IMR-90 (cell line): ENCODE measurements around the gene POU2AF1. TPM values are rescaled to one million over a fixed set of nuclear protein-coding genes. Genes with fewer than 3 reads are reported as not detected.

ENCODE experiments used
- ATAC-seq: fragments of 200-7000 bp; cut with Tn5 transposase; 2 replicates; pipeline ENCODE4 v1.9.1; 2020; ENCODE audit warnings: low read depth, mild to moderate bottlenecking, moderate library complexity
- BruUV-seq: library from RNA; stranded (reverse); fragments of 400-500 nt; replicated peaks from 2 replicates; lab custom pipeline; 2021; lab: Mats Ljungman, UMichigan
- CTCF ChIA-PET: fragments of 300-600 bp; formaldehyde crosslinking; extraction: SDS; loops from one replicate; lab custom pipeline; 2021; ENCODE audit warnings: antibody characterized with exemption; lab: Yijun Ruan, JAX
- POLR2A ChIA-PET: fragments of 300-600 bp; sonication (Branson Sonifier 250); formaldehyde crosslinking; loops from one replicate; lab custom pipeline; 2022; ENCODE audit warnings: antibody characterized with exemption; ENCODE audit not compliant: unreplicated experiment; lab: Charles Lee
- DNase-seq: peaks from one replicate; pipeline ENCODE4 v3.0.0; 2013
- H2AFZ ChIP-seq: replicated peaks from 2 replicates; pipeline ENCODE3; 2013; ENCODE audit warnings: low read length, mild to moderate bottlenecking; ENCODE audit not compliant: poor library complexity
- H2AK5ac ChIP-seq: 2 replicates; pipeline ENCODE4 v1.6.1; 2013; ENCODE audit warnings: low read depth, low read length, inconsistent platforms
- H2AK9ac ChIP-seq: replicated peaks from 2 replicates; pipeline ENCODE3; 2013; ENCODE audit warnings: mild to moderate bottlenecking, low read depth, low read length, moderate library complexity; ENCODE audit not compliant: poor library complexity
- H2BK120ac ChIP-seq: 2 replicates; pipeline ENCODE4 v1.6.1; 2013; ENCODE audit warnings: low read depth, low read length, inconsistent platforms
- H2BK15ac ChIP-seq: 3 replicates; pipeline ENCODE4 v1.6.1; 2013; ENCODE audit warnings: low read depth, low read length, inconsistent platforms
- H2BK20ac ChIP-seq: 2 replicates; pipeline ENCODE4 v1.6.1; 2013; ENCODE audit warnings: low read depth, mild to moderate bottlenecking, inconsistent platforms, low read length, moderate library complexity
- H2BK5ac ChIP-seq: 2 replicates; pipeline ENCODE4 v1.6.1; 2013; ENCODE audit warnings: mild to moderate bottlenecking, low read depth, low read length, inconsistent platforms; ENCODE audit not compliant: poor library complexity, severe bottlenecking
- H3K14ac ChIP-seq: replicated peaks from 2 replicates; pipeline ENCODE4 v1.6.1; 2013; ENCODE audit warnings: low read depth, low read length, inconsistent platforms
- H3K18ac ChIP-seq: 2 replicates; pipeline ENCODE4 v1.6.1; 2013; ENCODE audit warnings: low read depth, low read length, control low read depth
- H3K23ac ChIP-seq: 2 replicates; pipeline ENCODE4 v1.6.1; 2013; ENCODE audit warnings: low read depth, low read length, inconsistent platforms
- H3K27ac ChIP-seq: 2 replicates; pipeline ENCODE4 v1.5.1; 2013; ENCODE audit warnings: mild to moderate bottlenecking, control low read depth, low read length; ENCODE audit not compliant: insufficient read depth
- H3K27me3 ChIP-seq: 2 replicates; pipeline ENCODE4 v1.6.1; 2013; ENCODE audit warnings: low read length; ENCODE audit not compliant: control insufficient read depth, insufficient read depth
- H3K36me3 ChIP-seq: 2 replicates; pipeline ENCODE4 v1.6.1; 2013; ENCODE audit warnings: low read length, mixed read lengths; ENCODE audit not compliant: control insufficient read depth, insufficient read depth
- H3K4ac ChIP-seq: 2 replicates; pipeline ENCODE4 v1.6.1; 2013; ENCODE audit warnings: low read depth, low read length, inconsistent platforms
- H3K4me1 ChIP-seq: 2 replicates; pipeline ENCODE4 v1.6.1; 2013; ENCODE audit warnings: low read length, mixed read lengths; ENCODE audit not compliant: control insufficient read depth, insufficient read depth
- H3K4me2 ChIP-seq: 2 replicates; pipeline ENCODE4 v1.6.1; 2013; ENCODE audit warnings: low read depth, mild to moderate bottlenecking, control low read depth, low read length, moderate library complexity
- H3K4me3 ChIP-seq: 2 replicates; pipeline ENCODE4 v1.5.1; 2013; ENCODE audit warnings: low read depth, mild to moderate bottlenecking, control low read depth, low read length, moderate library complexity; ENCODE audit not compliant: insufficient read depth
- H3K56ac ChIP-seq: 2 replicates; pipeline ENCODE4 v1.6.1; 2013; ENCODE audit warnings: low read length, inconsistent platforms; ENCODE audit not compliant: insufficient read depth; ENCODE audit errors: extremely low read depth
- H3K79me1 ChIP-seq, 2 experiments: 2 replicates each; pipeline ENCODE4 v1.6.1; 2013; ENCODE audit warnings: low read length in 2 of 2, inconsistent platforms in 1 of 2, low read depth in 1 of 2
- H3K9ac ChIP-seq: 2 replicates; pipeline ENCODE4 v1.6.1; 2013; ENCODE audit warnings: low read depth, low read length, control low read depth
- H3K9me1 ChIP-seq: 2 replicates; pipeline ENCODE4 v1.6.1; 2013; ENCODE audit warnings: low read length, inconsistent platforms; ENCODE audit not compliant: insufficient read depth
- H3K9me3 ChIP-seq: 2 replicates; pipeline ENCODE4 v1.6.1; 2013; ENCODE audit warnings: low read length; ENCODE audit not compliant: control insufficient read depth, insufficient read depth
- H4K20me1 ChIP-seq: 2 replicates; pipeline ENCODE4 v1.6.1; 2013; ENCODE audit warnings: low read length, inconsistent platforms; ENCODE audit not compliant: insufficient read depth
- H4K5ac ChIP-seq: 2 replicates; pipeline ENCODE4 v1.6.1; 2013; ENCODE audit warnings: mild to moderate bottlenecking, low read depth, low read length, control low read depth
- H4K8ac ChIP-seq, 2 experiments: 2 replicates each; pipeline ENCODE4 v1.6.1; 2013; ENCODE audit warnings: low read depth in 2 of 2, low read length in 2 of 2, control low read depth in 1 of 2, inconsistent platforms in 1 of 2
- H4K91ac ChIP-seq: 2 replicates; pipeline ENCODE4 v1.6.1; 2013; ENCODE audit warnings: low read depth, low read length, inconsistent platforms; ENCODE audit not compliant: insufficient read depth
- ELK1 ChIP-seq: fragments of 150-350 bp; IDR thresholded peaks from 2 replicates; pipeline ENCODE4 v1.6.1; 2016; ENCODE audit warnings: low read depth, mild to moderate bottlenecking, low read length, moderate library complexity, borderline replicate concordance
- POLR2A ChIP-seq: IDR thresholded peaks from 2 replicates; pipeline ENCODE4 v1.6.1; 2012; ENCODE audit warnings: mild to moderate bottlenecking, low read depth, low read length
- WGBS, 2 experiments: methylation state at CpG; one replicate each; pipeline versions ENCODE4 v1.1.5 to v1.1.7; 2013; ENCODE audit warnings: missing lambda C conversion rate in 2 of 2; ENCODE audit not compliant: insufficient read length in 1 of 2; ENCODE audit errors: extremely low coverage in 2 of 2; 5-methylcytosine and 5-hydroxymethylcytosine counted together
- dilution Hi-C: fragments of 300-500 bp; cut with HindIII; formaldehyde crosslinking; loops from one replicate; pipeline ENCODE4 v1.14.3; 2018; ENCODE audit warnings: low sequenced_read_pairs; ENCODE audit not compliant: unreplicated experiment
- in situ Hi-C: fragments of 300-500 bp; cut with MboI; formaldehyde crosslinking; loops from 3 replicates; pipeline ENCODE4 v1.14.3; 2019; ENCODE audit warnings: low sequenced_read_pairs, inconsistent platforms, mixed read lengths
- intact Hi-C: fragments of 100-400 bp; cut with micrococcal nuclease; formaldehyde crosslinking; loops from 2 replicates; pipeline ENCODE4 v1.10.0; 2022
- polyA plus RNA-seq, 3 experiments: library from polyadenylated mRNA; depleted of rRNA; stranded (reverse); fragments of >200 nt; gene quantifications; 2 replicates each; pipeline ENCODE4 v1.2.3, GENCODE V29; 2012; ENCODE audit warnings: low replicate concordance in 1 of 3
- total RNA-seq: library from RNA; depleted of rRNA; stranded (reverse); fragments of >200 nt; gene quantifications from 2 replicates; pipeline ENCODE4 v1.2.3, GENCODE V29; 2012

The POU2AF1 gene
- total and polyA plus RNA-seq, 2 of the 4 experiments (the other 2 are of a cell fraction) = not detected

- no peak overlapping the region for H2BK120ac ChIP-seq
- no peak for DNase-seq
- 60% methylated on average over 1 of the region's 2 CpGs; no CpG with 5 or more reads in 1 of the 2 experiments for WGBS, 2 experiments
- intact Hi-C loops (no loop called here), in situ Hi-C loops (no loop called here), dilution Hi-C loops (no loop called here)
- no peak overlapping the region for H2AK9ac ChIP-seq
- no peak overlapping the region for H2BK5ac ChIP-seq
- H3K9ac ChIP-seq = no peak overlapping the region
- peaks cover 23% of the 10 kb centered on the region for H3K27me3 ChIP-seq
- no peak overlapping the region for H4K5ac ChIP-seq
- no peak overlapping the region for H3K4ac ChIP-seq
- no peak overlapping the region for H2BK20ac ChIP-seq
- POLR2A ChIA-PET = no interaction called here
- no peak for TF ChIP-seq POLR2A
- no peak for TF ChIP-seq ELK1
- H3K23ac ChIP-seq = no peak overlapping the region
- H3K56ac ChIP-seq = no peak overlapping the region
- H2BK15ac ChIP-seq = no peak overlapping the region
- no TSS peak for BruUV-seq
- H3K4me1 ChIP-seq = no peaks in the 10 kb centered on the region
- no peak overlapping the region for H3K14ac ChIP-seq
- ATAC-seq = no peak
- H4K91ac ChIP-seq = no peak overlapping the region
- H2AFZ ChIP-seq = no peak overlapping the region
- no peaks in the 10 kb centered on the region for H4K20me1 ChIP-seq
- no peak overlapping the region for H3K4me3 ChIP-seq
- no peak overlapping the region for H3K4me2 ChIP-seq
- H4K8ac ChIP-seq = no peak overlapping the region
- no peaks in the 10 kb centered on the region for H3K9me1 ChIP-seq
- no peak overlapping the region for H3K27ac ChIP-seq
- H3K18ac ChIP-seq = no peak overlapping the region
- peaks cover 3% of the 10 kb centered on the region; the same call in 1 of the 2 replicates for H3K9me3 ChIP-seq
- H2AK5ac ChIP-seq = no peak overlapping the region
- CTCF ChIA-PET = no interaction called here
- H3K36me3 ChIP-seq = no peaks in the 10 kb centered on the region
- no peaks in the 10 kb centered on the region for H3K79me1 ChIP-seq
Observed at GRCh38 chr11:111387363-111387762, 8.3 kb upstream of the POU2AF1 start.
